ENCODE measurements around the gene LAMA2.

LAMA2 gene

GRCh38 chr6:129543981-129544380, 661.0 kb downstream of the LAMA2 start:
- no peak for DNase-seq

- DNase-seq: no peak
These were observed 662.1 kb downstream of the LAMA2 start for GRCh38 chr6:129544892-129545612.

GRCh38 chr6:129546702-129547101, 663.8 kb downstream of the LAMA2 start:
- DNase-seq: no peak

GRCh38 chr6:129551486-129551885, 668.5 kb downstream of the LAMA2 start:
- no peak for DNase-seq

GRCh38 chr6:129552413-129552812, 669.5 kb downstream of the LAMA2 start:
- no peak for DNase-seq

- DNase-seq: no peak
These were observed 672.4 kb downstream of the LAMA2 start for GRCh38 chr6:129555206-129555832.

GRCh38 chr6:129558248-129558647, 675.3 kb downstream of the LAMA2 start:
- DNase-seq: no peak

- DNase-seq: no peak
These were observed 682.4 kb downstream of the LAMA2 start for GRCh38 chr6:129565366-129565765.

GRCh38 chr6:129565811-129566210, 682.9 kb downstream of the LAMA2 start:
- no peak for DNase-seq
